HepG2 (cell line): Measurements from ENCODE around the gene PCGF5. TPM values are rescaled to one million over a fixed set of nuclear protein-coding genes. Genes with fewer than 3 reads are reported as not detected.

Experiments
- CBFB ChIP-seq: sonication (generic); formaldehyde crosslinking; IDR thresholded peaks from 2 replicates; pipeline ENCODE4 v1.4.0; 2020; ENCODE audit warnings: missing genetic modification reagents
- GLI4 ChIP-seq: sonication (generic); formaldehyde crosslinking; IDR thresholded peaks from 2 replicates; pipeline ENCODE4 v1.5.1; 2020; ENCODE audit warnings: missing genetic modification reagents, mild to moderate bottlenecking, moderate library complexity, borderline replicate concordance
- HIVEP1 ChIP-seq: sonication (generic); formaldehyde crosslinking; IDR thresholded peaks from 2 replicates; pipeline ENCODE4 v1.4.0; 2020; ENCODE audit warnings: mild to moderate bottlenecking, missing genetic modification reagents
- HMGXB4 ChIP-seq, 2 experiments: sonication (generic) in 1 of 2; formaldehyde crosslinking in 1 of 2; IDR thresholded peaks; 2 replicates each; pipeline versions ENCODE4 v1.4.0 to v1.6.1; 2018 to 2020; ENCODE audit warnings: missing genetic modification reagents in 2 of 2, borderline replicate concordance in 1 of 2, low read depth in 1 of 2, mild to moderate bottlenecking in 1 of 2, missing biosample characterization in 1 of 2
- HNF1B ChIP-seq: sonication (generic); formaldehyde crosslinking; IDR thresholded peaks from 2 replicates; pipeline ENCODE4 v1.5.1; 2020; ENCODE audit warnings: mild to moderate bottlenecking, moderate library complexity, missing genetic modification reagents
- MED13 ChIP-seq: sonication (generic); formaldehyde crosslinking; IDR thresholded peaks from 2 replicates; pipeline ENCODE4 v1.5.0; 2020; ENCODE audit warnings: missing genetic modification reagents
- MIER2 ChIP-seq: IDR thresholded peaks from 2 replicates; pipeline ENCODE4 v1.6.1; 2016; ENCODE audit warnings: missing biosample characterization, missing genetic modification reagents
- MIER3 ChIP-seq: IDR thresholded peaks from 2 replicates; pipeline ENCODE4 v1.6.1; 2016; ENCODE audit warnings: missing compliant biosample characterization, borderline replicate concordance
- MTERF4 ChIP-seq: sonication (generic); formaldehyde crosslinking; IDR thresholded peaks from 2 replicates; pipeline ENCODE4 v1.8.0; 2023; ENCODE audit warnings: mild to moderate bottlenecking, missing genetic modification reagents
- SRF ChIP-seq: IDR thresholded peaks from 2 replicates; pipeline ENCODE4 v1.6.1; 2011; ENCODE audit warnings: mild to moderate bottlenecking, low read depth, low read length, moderate library complexity
- WIZ ChIP-seq: sonication (generic); formaldehyde crosslinking; IDR thresholded peaks from 2 replicates; pipeline ENCODE4 v1.5.1; 2020; ENCODE audit warnings: mild to moderate bottlenecking, missing genetic modification reagents
- ZBTB44 ChIP-seq: sonication (generic); formaldehyde crosslinking; IDR thresholded peaks from 2 replicates; pipeline ENCODE4 v1.4.0; 2020; ENCODE audit warnings: missing genetic modification reagents
- ZNF18 ChIP-seq: sonication (generic); formaldehyde crosslinking; IDR thresholded peaks from 2 replicates; pipeline ENCODE4 v1.8.0; 2022; ENCODE audit warnings: mild to moderate bottlenecking, missing genetic modification reagents; ENCODE audit not compliant: insufficient replicate concordance
- ZNF777 ChIP-seq: sonication (generic); formaldehyde crosslinking; IDR thresholded peaks from 2 replicates; pipeline ENCODE4 v1.4.0; 2020; ENCODE audit warnings: missing genetic modification reagents
- ZNF839 ChIP-seq: sonication (generic); formaldehyde crosslinking; IDR thresholded peaks from 2 replicates; pipeline ENCODE4 v1.4.0; 2020; ENCODE audit warnings: missing genetic modification reagents, mild to moderate bottlenecking, borderline replicate concordance
- polyA plus RNA-seq, 8 experiments: library from polyadenylated mRNA; depleted of rRNA in 3 of 8; stranded (reverse) in 7 of 8; unstranded in 1 of 8; fragments of >200 nt; fragmentation: Illumina TruSeq in 4 of 8; extraction: Trizol in 4 of 8; gene quantifications; 2 replicates each; pipeline versions ENCODE4 v1.2.1 to v1.2.3, GENCODE V29; 2011 to 2016; ENCODE audit warnings: low read depth in 4 of 8, missing spikeins in 1 of 8, mixed read lengths in 1 of 8; ENCODE audit not compliant: insufficient read depth in 1 of 8
- total RNA-seq, 5 experiments: library from RNA; depleted of rRNA; stranded (reverse); fragments of >200 nt; fragmentation: Illumina TruSeq; extraction: Trizol; gene quantifications; 2 replicates each; pipeline ENCODE4 v1.2.3, GENCODE V29; 2016; ENCODE audit warnings: low read depth in 1 of 5

The PCGF5 gene
- total and polyA plus RNA-seq, 2 of the 13 experiments (the other 11 are each of a cell fraction or from before 2014, with no cell fraction given), result 61.3 to 138 TPM

GRCh38 chr10:91220194-91220953 is at the start of gene PCGF5 (continued):
- TF ChIP-seq MIER3 (CRISPR knock-in tag) (no peak; the same call in 1 of the 2 replicates), MTERF4 (CRISPR knock-in tag) (no peak), MIER2 (CRISPR knock-in tag) (no peak), HMGXB4 (CRISPR knock-in tag; IDR thresholded peaks at IDR 0.05; ENCODE audit: borderline replicate concordance in 1 of 2, low read depth in 1 of 2) (peak; percentile 76 to 83), MED13 (no peak; the same call in 1 of the 2 replicates), WIZ (CRISPR knock-in tag) (no peak), ZNF777 (CRISPR knock-in tag) (peak; percentile 29; the same call in 1 of the 2 replicates), GLI4 (CRISPR knock-in tag) (no peak), CBFB (CRISPR knock-in tag) (0 out of 2 replicates have a peak, but pooled peaks have one; percentile 27), SRF (no peak), ZNF18 (CRISPR knock-in tag) (no peak), ZBTB44 (CRISPR knock-in tag) (no peak), HIVEP1 (no peak), HNF1B (CRISPR knock-in tag) (peak; percentile 70; the same call in 1 of the 2 replicates), ZNF839 (CRISPR knock-in tag) (no peak)
